ENCODE data around the gene C3orf33. TPM values are rescaled to one million over a fixed set of nuclear protein-coding genes. Genes with fewer than 3 reads are reported as not detected.
A peak's percentile ranks its signal among the peaks of the same experiment; 100 is the strongest.

The C3orf33 gene
- total RNA-seq, 1 donor from 2014 or later, result 3.6 TPM

- DNase-seq (no peak), ATAC-seq (no peak)
- TF ChIP-seq CTCF (IDR thresholded peaks at IDR 0.05), result no peak
- intact Hi-C loops (cut with DNase I), result no loop called here
- H3K9me3 ChIP-seq, result no peaks in the 10 kb centered on the region
- H3K4me1 ChIP-seq, result peaks cover 6% of the 10 kb centered on the region
- no peaks in the 10 kb centered on the region for H3K36me3 ChIP-seq
- no peak overlapping the region for H3K27ac ChIP-seq
- H3K27me3 ChIP-seq (ENCODE audit: low read depth), result no peaks in the 10 kb centered on the region
- H3K4me3 ChIP-seq, result no peak overlapping the region
These were observed 3.1 kb upstream of the C3orf33 start for GRCh38 chr3:155809181-155809580.

GRCh38 chr3:155807823-155808222 lies 1.7 kb upstream of the C3orf33 start:
- peaks cover 6% of the 10 kb centered on the region for H3K4me1 ChIP-seq
- DNase-seq, result no peak
- H3K27me3 ChIP-seq (ENCODE audit: low read depth), result no peaks in the 10 kb centered on the region
- H3K4me3 ChIP-seq, result no peak overlapping the region
- H3K36me3 ChIP-seq, result no peaks in the 10 kb centered on the region
- no peak overlapping the region for H3K27ac ChIP-seq
- no peak for TF ChIP-seq CTCF (IDR thresholded peaks at IDR 0.05)
- no peak for ATAC-seq
- intact Hi-C loops (cut with DNase I), result no loop called here
- H3K9me3 ChIP-seq, result no peaks in the 10 kb centered on the region

GRCh38 chr3:155805204-155805801 lies 775 bp downstream of the C3orf33 start:
- no peaks in the 10 kb centered on the region for H3K27me3 ChIP-seq (ENCODE audit: low read depth)
- H3K4me1 ChIP-seq, result peaks cover 6% of the 10 kb centered on the region
- peak overlapping the region; percentile 85 for H3K4me3 ChIP-seq
- peak overlapping the region; percentile 80 for H3K27ac ChIP-seq
- intact Hi-C loops (cut with DNase I), result no loop called here
- ATAC-seq, result peak; percentile 79 to 85
- TF ChIP-seq CTCF (IDR thresholded peaks at IDR 0.05), result no peak
- peak; percentile 49 for DNase-seq
- H3K9me3 ChIP-seq, result no peaks in the 10 kb centered on the region
- H3K36me3 ChIP-seq, result no peaks in the 10 kb centered on the region

GRCh38 chr3:155804323-155804722 lies 1.8 kb downstream of the C3orf33 start:
- intact Hi-C loops (cut with DNase I), result no loop called here
- no peak for DNase-seq
- Histone ChIP-seq H3K4me1 (peaks cover 6% of the 10 kb centered on the region), H3K4me3 (no peak overlapping the region), H3K27ac (no peak overlapping the region), H3K36me3 (no peaks in the 10 kb centered on the region), H3K27me3 (ENCODE audit: low read depth) (no peaks in the 10 kb centered on the region), H3K9me3 (no peaks in the 10 kb centered on the region)
- no peak for ATAC-seq
- no peak for TF ChIP-seq CTCF (IDR thresholded peaks at IDR 0.05)

GRCh38 chr3:155792532-155792931 lies 13.5 kb downstream of the C3orf33 start:
- no peak for TF ChIP-seq CTCF (IDR thresholded peaks at IDR 0.05)
- ATAC-seq (no peak), DNase-seq (no peak)
- Histone ChIP-seq H3K4me3 (no peak overlapping the region), H3K4me1 (no peaks in the 10 kb centered on the region), H3K36me3 (no peaks in the 10 kb centered on the region), H3K27ac (no peak overlapping the region), H3K27me3 (ENCODE audit: low read depth) (no peaks in the 10 kb centered on the region), H3K9me3 (no peaks in the 10 kb centered on the region)
- intact Hi-C loops (cut with DNase I), result no loop called here
